Small intestine (tissue), 7 donors: ENCODE data around the gene ALDH16A1. TPM values are rescaled to one million over a fixed set of nuclear protein-coding genes. Genes with fewer than 3 reads are reported as not detected.
A peak's percentile ranks its signal among the peaks of the same experiment; 100 is the strongest.

Source experiments
- DNase-seq, 2 donors: peaks; one replicate each; pipeline versions ENCODE4 v3.0.0 to v3.0.0-alpha.2; 2013
- FAIRE-seq: peaks from 2 replicates; lab custom pipeline; 2012; peaks lifted over from hg19 to GRCh38; lab: Jason Lieb, UNC
- H3K27ac ChIP-seq, 3 donors: one replicate each; pipeline ENCODE4 v1.5.1; 2013; ENCODE audit warnings: low read length in 2 of 3, mild to moderate bottlenecking in 2 of 3, control low read depth in 1 of 3, inconsistent platforms in 1 of 3, low read depth in 1 of 3, moderate library complexity in 1 of 3
- H3K27me3 ChIP-seq, 3 donors: one replicate each; pipeline ENCODE4 v1.6.1; 2013; ENCODE audit warnings: low read length in 3 of 3, inconsistent platforms in 1 of 3; ENCODE audit not compliant: control insufficient read depth in 3 of 3, insufficient read depth in 3 of 3
- H3K36me3 ChIP-seq, 3 donors: one replicate each; pipeline ENCODE4 v1.6.1; 2013; ENCODE audit warnings: low read length in 3 of 3, inconsistent platforms in 1 of 3, low read depth in 1 of 3, mild to moderate bottlenecking in 1 of 3, moderate library complexity in 1 of 3; ENCODE audit not compliant: control insufficient read depth in 3 of 3, insufficient read depth in 2 of 3
- H3K4me1 ChIP-seq, 3 donors: one replicate each; pipeline ENCODE4 v1.6.1; 2013; ENCODE audit warnings: low read length in 2 of 3, inconsistent platforms in 1 of 3, low read depth in 1 of 3, mild to moderate bottlenecking in 1 of 3, moderate library complexity in 1 of 3; ENCODE audit not compliant: control insufficient read depth in 3 of 3, insufficient read depth in 2 of 3
- H3K4me3 ChIP-seq, 3 donors: one replicate each; pipeline ENCODE4 v1.5.1; 2013; ENCODE audit warnings: low read length in 3 of 3, control low read depth in 1 of 3, inconsistent platforms in 1 of 3, low read depth in 1 of 3, mild to moderate bottlenecking in 1 of 3, moderate library complexity in 1 of 3
- H3K9me3 ChIP-seq, 2 donors: one replicate each; pipeline ENCODE4 v1.6.1; 2013; ENCODE audit warnings: low read depth in 1 of 2, low read length in 1 of 2; ENCODE audit not compliant: control insufficient read depth in 2 of 2, insufficient read depth in 1 of 2
- WGBS, 3 donors: extraction: QIAGEN DNeasy Blood & Tissue Kit; methylation state at CpG; one replicate each; pipeline ENCODE4 v1.1.7; 2013; 5-methylcytosine and 5-hydroxymethylcytosine counted together
- polyA plus RNA-seq, 4 donors: library from polyadenylated mRNA; stranded (reverse) in 3 of 4; unstranded in 1 of 4; fragments of 200-250 nt in 3 of 4; fragments of 120-200 nt in 1 of 4; gene quantifications; one replicate each; pipeline versions ENCODE4 v1.2.1 to v1.2.3, GENCODE V29; 2013
- donor health status: healthy with polysubstance abuse.
- donor health status: control.
- donor health status: control.
- donor health status: Bipolar disorder and iron deficiency.
- donor health status: healthy.

ALDH16A1 gene
- polyA plus RNA-seq, 4 donors: 26.3 to 130 (median 83.6) TPM

GRCh38 chr19:49515767-49516166, 62.7 kb downstream of the ALDH16A1 start:
- no peak for FAIRE-seq
- peak; percentile 75 to 92 for DNase-seq
- H3K27ac ChIP-seq: peak overlapping the region in 2 of 3 donors; percentile 60 to 94

GRCh38 chr19:49518033-49518432, 65.0 kb downstream of the ALDH16A1 start:
- no peak overlapping the region for H3K4me3 ChIP-seq
- no peak overlapping the region for H3K27ac ChIP-seq
- 90 to 93% (median 91%) methylated on average over 3 of the region's 3 CpGs for WGBS, 3 donors
- no peaks in the 10 kb centered on the region for H3K9me3 ChIP-seq
- H3K36me3 ChIP-seq: peaks cover 1 to 75% (median 3%) of the 10 kb centered on the region in 3 donors
- FAIRE-seq (no peak), DNase-seq (no peak)
- H3K4me1 ChIP-seq: peaks cover 0 to 15% (median 0%) of the 10 kb centered on the region in 3 donors
- H3K27me3 ChIP-seq: no peaks in the 10 kb centered on the region

More at GRCh38 chr19:49515767-49516166, 62.7 kb downstream of the ALDH16A1 start:
- Histone ChIP-seq H3K36me3 (peaks cover 0 to 54% (median 3%) of the 10 kb centered on the region in 3 donors), H3K4me1 (peaks cover 0 to 33% (median 0%) of the 10 kb centered on the region in 3 donors), H3K27me3 (no peaks in the 10 kb centered on the region), H3K4me3 (peak overlapping the region in 2 of 3 donors; percentile 25 to 74), H3K9me3 (no peaks in the 10 kb centered on the region)
- WGBS, 3 donors: 11 to 41% (median 21%) methylated on average over 4 of the region's 4 CpGs

Other genes with a start within 250 kb of the ALDH16A1 start
- gene SLC6A16, start 128.0 kb upstream of the ALDH16A1 start, polyA plus RNA-seq: 1 to 10 TPM in 1 of 4 donors, under 1 TPM in 2, not detected in 1; 0.27 to 1.4 (median 0.34) TPM
- gene CD37, start 117.8 kb upstream of the ALDH16A1 start, polyA plus RNA-seq: 10 to 100 TPM in 1 of 4 donors, 1 to 10 TPM in 3; 2.7 to 11.6 (median 6.9) TPM
- gene TEAD2, start 90.8 kb upstream of the ALDH16A1 start, polyA plus RNA-seq: 10 to 100 TPM in 2 of 4 donors, 1 to 10 TPM in 2; 1.8 to 17.2 (median 8.8) TPM
- under 1 TPM in 2 of 4 donors, not detected in 2; 0.19 to 0.66 TPM for gene DKKL1, start 89.3 kb upstream of the ALDH16A1 start, polyA plus RNA-seq
- not detected for gene KASH5, start 65.0 kb upstream of the ALDH16A1 start, polyA plus RNA-seq
- gene PTH2, start 29.8 kb upstream of the ALDH16A1 start, polyA plus RNA-seq: not detected
- not detected for gene GFY, start 27.8 kb upstream of the ALDH16A1 start, polyA plus RNA-seq
- 1 to 10 TPM in 1 of 4 donors, under 1 TPM in 3; 0.09 to 1.1 (median 0.25) TPM for gene SLC17A7, start 11.7 kb upstream of the ALDH16A1 start, polyA plus RNA-seq
- 100 to 1,000 TPM in 1 of 4 donors, 10 to 100 TPM in 3; 81.1 to 115 (median 89.6) TPM for gene PIH1D1, start 1.4 kb upstream of the ALDH16A1 start, polyA plus RNA-seq
- gene FLT3LG, start 21.0 kb downstream of the ALDH16A1 start, polyA plus RNA-seq: 1 to 10 TPM; 4.9 to 10.0 (median 8.2) TPM
- 1,000 to 10,000 TPM; 2,350 to 5,026 (median 3,831) TPM for gene RPL13A, start 34.4 kb downstream of the ALDH16A1 start, polyA plus RNA-seq
- gene RPS11, start 43.2 kb downstream of the ALDH16A1 start, polyA plus RNA-seq: 1,000 to 10,000 TPM; 2,854 to 5,067 (median 4,011) TPM
- 100 to 1,000 TPM; 354 to 583 (median 513) TPM for gene FCGRT, start 59.4 kb downstream of the ALDH16A1 start, polyA plus RNA-seq
- gene RCN3, start 74.8 kb downstream of the ALDH16A1 start, polyA plus RNA-seq: 100 to 1,000 TPM in 2 of 4 donors, 10 to 100 TPM in 2; 38.0 to 687 (median 248) TPM
- gene NOSIP, start 127.3 kb downstream of the ALDH16A1 start, polyA plus RNA-seq: 100 to 1,000 TPM in 3 of 4 donors, 10 to 100 TPM in 1; 51.8 to 181 (median 134) TPM
- 10 to 100 TPM; 14.2 to 23.7 (median 18.0) TPM for gene PRRG2, start 128.1 kb downstream of the ALDH16A1 start, polyA plus RNA-seq
- gene PRR12, start 138.0 kb downstream of the ALDH16A1 start, polyA plus RNA-seq: 10 to 100 TPM in 2 of 4 donors, 1 to 10 TPM in 2; 2.4 to 18.4 (median 8.0) TPM
- 100 to 1,000 TPM in 2 of 4 donors, 10 to 100 TPM in 2; 30.6 to 105 (median 85.5) TPM for gene RRAS, start 186.9 kb downstream of the ALDH16A1 start, polyA plus RNA-seq
- gene SCAF1, start 189.0 kb downstream of the ALDH16A1 start, polyA plus RNA-seq: 10 to 100 TPM; 10.5 to 36.2 (median 19.8) TPM
- gene IRF3, start 212.6 kb downstream of the ALDH16A1 start, polyA plus RNA-seq: 100 to 1,000 TPM in 2 of 4 donors, 10 to 100 TPM in 2; 92.1 to 255 (median 119) TPM
- 10 to 100 TPM; 11.2 to 36.6 (median 17.1) TPM for gene BCL2L12, start 212.7 kb downstream of the ALDH16A1 start, polyA plus RNA-seq
- gene PRMT1, start 224.0 kb downstream of the ALDH16A1 start, polyA plus RNA-seq: 100 to 1,000 TPM in 2 of 4 donors, 10 to 100 TPM in 2; 56.8 to 194 (median 94.7) TPM
- 1 to 10 TPM in 1 of 4 donors, under 1 TPM in 2, not detected in 1; 0.27 to 2.7 (median 0.84) TPM for gene ADM5, start 236.4 kb downstream of the ALDH16A1 start, polyA plus RNA-seq
- gene CPT1C, start 237.9 kb downstream of the ALDH16A1 start, polyA plus RNA-seq: 1 to 10 TPM in 2 of 4 donors, not detected in 2; 1.9 to 4.5 TPM